ENCODE measurements around the gene IQCE. TPM values are rescaled to one million over a fixed set of nuclear protein-coding genes. Genes with fewer than 3 reads are reported as not detected.
"Not testable (repeated sequence)": the region's sequence is repeated elsewhere in the genome, so short reads cannot be mapped to it uniquely, and the experiment has no call there.

The IQCE gene
- total RNA-seq, 3 donors from 2014 or later (not counting 1 experiment from before 2014, with no cell fraction given), result 9.6 to 13.5 (median 11.3) TPM

DNA sequence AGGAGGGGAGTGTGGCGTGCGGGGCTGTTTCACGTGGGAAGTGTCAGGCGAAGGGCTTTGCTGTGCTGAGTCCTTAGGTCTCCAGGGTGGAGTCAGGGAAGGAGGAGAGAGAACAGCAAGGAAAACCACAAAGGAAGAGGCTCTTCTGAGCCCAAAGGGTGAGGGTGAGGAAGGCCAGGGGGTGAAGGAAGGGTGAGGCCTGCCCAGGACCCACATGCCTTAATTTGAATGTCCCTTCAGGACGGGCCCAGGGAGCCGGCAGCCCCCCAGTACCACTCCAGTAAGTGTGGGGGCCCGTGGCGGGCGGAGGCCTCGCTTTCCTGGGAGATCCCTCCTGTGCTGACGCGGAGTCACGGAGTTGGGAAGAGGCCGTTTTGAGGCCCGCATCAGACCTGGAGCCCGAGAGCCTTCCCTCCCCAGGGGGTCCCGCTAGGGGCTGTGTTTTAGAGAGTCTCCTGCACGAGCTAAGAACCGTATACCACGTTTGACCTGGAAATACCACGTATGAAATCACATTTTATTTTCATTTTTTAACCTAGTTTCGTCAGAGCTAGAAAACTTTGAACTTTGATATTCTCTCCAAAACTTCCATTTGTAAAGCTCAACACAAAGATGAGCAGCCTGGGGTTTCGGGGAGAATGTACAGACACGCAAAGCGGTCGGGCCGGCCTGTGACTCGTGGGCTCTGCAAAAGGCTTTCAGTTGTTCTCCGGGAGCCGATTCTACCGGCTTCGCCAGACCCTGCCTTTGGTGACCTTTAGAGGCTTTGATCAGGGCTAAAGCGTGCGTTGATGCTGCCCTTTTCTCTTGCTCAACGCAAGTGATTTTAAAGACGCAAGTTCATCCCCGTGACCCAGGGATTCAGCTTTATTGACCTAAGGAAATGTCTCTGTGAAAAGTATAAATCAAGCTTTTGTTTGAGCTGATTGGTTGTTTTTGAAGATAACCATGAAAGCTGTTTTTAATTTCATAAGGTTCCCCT, 49.4 kb downstream of the IQCE start:
- Histone ChIP-seq H3K36me3 (ENCODE audit: control insufficient read depth, insufficient read depth, low read length) (no peaks in the 10 kb centered on the region), H3K27me3 (ENCODE audit: control insufficient read depth, insufficient read depth, low read length) (no peaks in the 10 kb centered on the region), H3K27ac (ENCODE audit: low read length) (no peak overlapping the region), H3K4me3 (ENCODE audit: low read length) (no peak overlapping the region), H3K9me3 (ENCODE audit: control insufficient read depth, insufficient read depth, low read length) (no peaks in the 10 kb centered on the region), H3K4me1 (ENCODE audit: control insufficient read depth, insufficient read depth, low read length) (peaks cover 19% of the 10 kb centered on the region)
- 73% methylated on average over 37 of the region's 37 CpGs for WGBS (ENCODE audit: insufficient coverage)
- ATAC-seq, result no peak
- intact Hi-C loops (cut with micrococcal nuclease), result no loop called here
- H3K4me1 Mint-ChIP-seq, result peaks cover 17 to 18% of the 10 kb centered on the region in 2 donors
- H3K4me3 Mint-ChIP-seq, result peak overlapping the region; percentile 69
- H3K27me3 Mint-ChIP-seq (ENCODE audit: low read depth in 2 of 2), result no peaks in the 10 kb centered on the region
- H3K9me3 Mint-ChIP-seq, result no peaks in the 10 kb centered on the region
- H3K36me3 Mint-ChIP-seq, result no peaks in the 10 kb centered on the region
- TF ChIP-seq, protein P1, sequence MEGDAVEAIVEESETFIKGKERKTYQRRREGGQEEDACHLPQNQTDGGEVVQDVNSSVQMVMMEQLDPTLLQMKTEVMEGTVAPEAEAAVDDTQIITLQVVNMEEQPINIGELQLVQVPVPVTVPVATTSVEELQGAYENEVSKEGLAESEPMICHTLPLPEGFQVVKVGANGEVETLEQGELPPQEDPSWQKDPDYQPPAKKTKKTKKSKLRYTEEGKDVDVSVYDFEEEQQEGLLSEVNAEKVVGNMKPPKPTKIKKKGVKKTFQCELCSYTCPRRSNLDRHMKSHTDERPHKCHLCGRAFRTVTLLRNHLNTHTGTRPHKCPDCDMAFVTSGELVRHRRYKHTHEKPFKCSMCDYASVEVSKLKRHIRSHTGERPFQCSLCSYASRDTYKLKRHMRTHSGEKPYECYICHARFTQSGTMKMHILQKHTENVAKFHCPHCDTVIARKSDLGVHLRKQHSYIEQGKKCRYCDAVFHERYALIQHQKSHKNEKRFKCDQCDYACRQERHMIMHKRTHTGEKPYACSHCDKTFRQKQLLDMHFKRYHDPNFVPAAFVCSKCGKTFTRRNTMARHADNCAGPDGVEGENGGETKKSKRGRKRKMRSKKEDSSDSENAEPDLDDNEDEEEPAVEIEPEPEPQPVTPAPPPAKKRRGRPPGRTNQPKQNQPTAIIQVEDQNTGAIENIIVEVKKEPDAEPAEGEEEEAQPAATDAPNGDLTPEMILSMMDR (IDR thresholded peaks at IDR 0.05), result no peak
- H3K27ac Mint-ChIP-seq, result peak overlapping the region in 1 of 2 donors; percentile 75
- no peak for DNase-seq

DNA sequence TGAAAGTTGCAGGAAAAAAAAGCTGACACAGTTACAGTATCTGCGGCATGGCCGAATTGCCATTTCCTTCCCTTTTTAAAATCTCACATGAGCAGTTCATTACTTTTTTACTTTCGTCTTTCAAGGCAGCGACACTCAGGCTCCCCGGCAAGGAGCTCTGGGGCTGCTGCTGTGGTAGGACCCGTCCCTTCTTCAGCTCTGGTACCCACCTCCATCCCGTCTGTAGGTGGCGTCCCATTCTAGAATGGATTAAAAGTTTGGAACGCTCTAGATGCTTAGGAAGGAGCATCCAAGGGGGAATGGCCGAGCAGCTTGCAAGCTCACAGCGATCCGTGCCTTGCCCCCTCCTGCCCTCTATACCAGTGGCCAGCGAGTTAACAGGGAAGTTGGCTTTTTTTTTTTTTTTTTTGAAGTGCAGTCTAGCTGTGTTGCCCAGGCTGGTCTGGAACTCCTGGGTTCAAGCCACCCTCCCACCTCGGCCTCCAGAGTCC, 50.2 kb downstream of the IQCE start:
- TF ChIP-seq, protein P1 (IDR thresholded peaks at IDR 0.05), result peak; percentile 22
- H3K27me3 Mint-ChIP-seq (ENCODE audit: low read depth in 2 of 2), result no peaks in the 10 kb centered on the region
- no peaks in the 10 kb centered on the region for H3K36me3 ChIP-seq (ENCODE audit: control insufficient read depth, insufficient read depth, low read length)
- 7% methylated on average over 14 of the region's 14 CpGs for WGBS (ENCODE audit: insufficient coverage)
- H3K4me1 ChIP-seq (ENCODE audit: control insufficient read depth, insufficient read depth, low read length), result peaks cover 19% of the 10 kb centered on the region
- no peaks in the 10 kb centered on the region for H3K27me3 ChIP-seq (ENCODE audit: control insufficient read depth, insufficient read depth, low read length)
- H3K4me1 Mint-ChIP-seq, result peaks cover 15 to 17% of the 10 kb centered on the region in 2 donors
- no peaks in the 10 kb centered on the region for H3K36me3 Mint-ChIP-seq
- peak overlapping the region; percentile 69 for H3K4me3 Mint-ChIP-seq
- no peaks in the 10 kb centered on the region for H3K9me3 Mint-ChIP-seq
- H3K27ac Mint-ChIP-seq, result peak overlapping the region in 1 of 2 donors; percentile 75
- ATAC-seq (peak; percentile 75 to 85 (median 82)), DNase-seq (peak in 1 of 2 donors; percentile 48)
- no peak overlapping the region for H3K27ac ChIP-seq (ENCODE audit: low read length)
- no peaks in the 10 kb centered on the region for H3K9me3 ChIP-seq (ENCODE audit: control insufficient read depth, insufficient read depth, low read length)
- H3K4me3 ChIP-seq (ENCODE audit: low read length), result no peak overlapping the region
- intact Hi-C loops (cut with micrococcal nuclease), result no loop called here

DNA sequence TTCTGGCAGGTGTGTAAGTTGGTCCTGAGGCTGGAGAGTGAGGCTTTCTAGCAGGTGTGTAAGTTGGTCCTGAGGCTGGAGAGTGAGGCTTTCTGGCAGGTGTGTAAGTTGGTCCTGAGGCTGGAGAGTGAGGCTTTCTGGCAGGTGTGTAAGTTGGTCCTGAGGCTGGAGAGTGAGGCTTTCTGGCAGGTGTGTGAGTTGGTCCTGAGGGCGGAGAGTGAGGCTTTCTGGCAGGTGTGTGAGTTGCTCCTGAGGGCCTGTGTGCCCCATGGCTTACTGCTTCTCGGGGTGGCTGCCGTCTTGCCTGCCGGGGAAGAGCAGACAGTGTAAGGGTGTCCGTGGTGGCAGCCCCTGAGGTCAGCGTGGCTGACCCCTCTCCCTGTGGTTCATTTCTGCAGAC, 50.9 kb downstream of the IQCE start:
- intact Hi-C loops (cut with micrococcal nuclease); H3K4me3 ChIP-seq (ENCODE audit: low read length); H3K36me3 ChIP-seq (ENCODE audit: control insufficient read depth, insufficient read depth, low read length); H3K27ac ChIP-seq (ENCODE audit: low read length); H3K27me3 ChIP-seq (ENCODE audit: control insufficient read depth, insufficient read depth, low read length); H3K4me3 Mint-ChIP-seq; H3K27me3 Mint-ChIP-seq (ENCODE audit: low read depth in 2 of 2); DNase-seq; ATAC-seq; H3K36me3 Mint-ChIP-seq; H3K9me3 ChIP-seq (ENCODE audit: control insufficient read depth, insufficient read depth, low read length); H3K9me3 Mint-ChIP-seq: not testable (repeated sequence)
- Mint-ChIP-seq H3K4me1 (peaks cover 15 to 17% of the 10 kb centered on the region in 2 donors), H3K27ac (peak overlapping the region in 1 of 2 donors; percentile 75)
- H3K4me1 ChIP-seq (ENCODE audit: control insufficient read depth, insufficient read depth, low read length), result peaks cover 19% of the 10 kb centered on the region
- 93% methylated on average over 6 of the region's 6 CpGs for WGBS (ENCODE audit: insufficient coverage)

DNA sequence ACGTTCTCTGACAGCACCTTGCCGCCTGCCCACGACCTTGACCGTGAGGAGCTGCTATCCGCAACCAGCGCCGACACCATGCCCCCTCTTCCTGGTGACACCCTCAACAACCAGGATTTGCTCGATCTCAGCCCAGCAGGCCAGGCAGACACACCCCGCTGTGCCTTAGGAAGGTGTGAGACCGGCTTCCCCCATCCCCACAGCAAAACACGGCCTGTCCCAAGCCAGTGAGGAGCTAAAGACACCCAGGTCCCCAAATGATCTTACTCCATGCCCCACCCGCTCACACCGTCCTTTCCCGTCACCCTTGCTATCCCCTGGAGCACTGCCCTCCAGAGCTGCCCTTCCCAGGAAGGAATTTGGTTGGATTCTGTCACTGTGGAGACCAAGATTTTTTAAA, 51.7 kb downstream of the IQCE start:
- Histone ChIP-seq H3K4me1 (ENCODE audit: control insufficient read depth, insufficient read depth, low read length) (peaks cover 19% of the 10 kb centered on the region), H3K27ac (ENCODE audit: low read length) (no peak overlapping the region), H3K27me3 (ENCODE audit: control insufficient read depth, insufficient read depth, low read length) (no peaks in the 10 kb centered on the region), H3K4me3 (ENCODE audit: low read length) (no peak overlapping the region), H3K36me3 (ENCODE audit: control insufficient read depth, insufficient read depth, low read length) (no peaks in the 10 kb centered on the region), H3K9me3 (ENCODE audit: control insufficient read depth, insufficient read depth, low read length) (no peaks in the 10 kb centered on the region)
- no peak for DNase-seq
- WGBS (ENCODE audit: insufficient coverage), result 91% methylated on average over 14 of the region's 14 CpGs
- H3K4me1 Mint-ChIP-seq, result peaks cover 15 to 17% of the 10 kb centered on the region in 2 donors
- H3K4me3 Mint-ChIP-seq, result peak overlapping the region; percentile 6
- H3K9me3 Mint-ChIP-seq, result no peaks in the 10 kb centered on the region
- TF ChIP-seq, protein P1 (IDR thresholded peaks at IDR 0.05), result no peak
- no peak for ATAC-seq
- no peaks in the 10 kb centered on the region for H3K36me3 Mint-ChIP-seq
- no peaks in the 10 kb centered on the region for H3K27me3 Mint-ChIP-seq (ENCODE audit: low read depth in 2 of 2)
- no peak overlapping the region for H3K27ac Mint-ChIP-seq
- intact Hi-C loops (cut with micrococcal nuclease), result no loop called here

Measured in natural killer cell (primary cell).